GM19328 (cell line): ENCODE measurements around the gene RNF187.
"Not testable (repeated sequence)": the region's sequence is repeated elsewhere in the genome, so short reads cannot be mapped to it uniquely, and the experiment has no call there.

Source experiments
- ATAC-seq: cut with Tn5 transposase; IDR thresholded peaks from one replicate; pipeline ENCODE4 v1.9.1; 2021; ENCODE audit warnings: mild to moderate bottlenecking, moderate library complexity; ENCODE audit not compliant: unreplicated experiment

RNF187 gene

DNA sequence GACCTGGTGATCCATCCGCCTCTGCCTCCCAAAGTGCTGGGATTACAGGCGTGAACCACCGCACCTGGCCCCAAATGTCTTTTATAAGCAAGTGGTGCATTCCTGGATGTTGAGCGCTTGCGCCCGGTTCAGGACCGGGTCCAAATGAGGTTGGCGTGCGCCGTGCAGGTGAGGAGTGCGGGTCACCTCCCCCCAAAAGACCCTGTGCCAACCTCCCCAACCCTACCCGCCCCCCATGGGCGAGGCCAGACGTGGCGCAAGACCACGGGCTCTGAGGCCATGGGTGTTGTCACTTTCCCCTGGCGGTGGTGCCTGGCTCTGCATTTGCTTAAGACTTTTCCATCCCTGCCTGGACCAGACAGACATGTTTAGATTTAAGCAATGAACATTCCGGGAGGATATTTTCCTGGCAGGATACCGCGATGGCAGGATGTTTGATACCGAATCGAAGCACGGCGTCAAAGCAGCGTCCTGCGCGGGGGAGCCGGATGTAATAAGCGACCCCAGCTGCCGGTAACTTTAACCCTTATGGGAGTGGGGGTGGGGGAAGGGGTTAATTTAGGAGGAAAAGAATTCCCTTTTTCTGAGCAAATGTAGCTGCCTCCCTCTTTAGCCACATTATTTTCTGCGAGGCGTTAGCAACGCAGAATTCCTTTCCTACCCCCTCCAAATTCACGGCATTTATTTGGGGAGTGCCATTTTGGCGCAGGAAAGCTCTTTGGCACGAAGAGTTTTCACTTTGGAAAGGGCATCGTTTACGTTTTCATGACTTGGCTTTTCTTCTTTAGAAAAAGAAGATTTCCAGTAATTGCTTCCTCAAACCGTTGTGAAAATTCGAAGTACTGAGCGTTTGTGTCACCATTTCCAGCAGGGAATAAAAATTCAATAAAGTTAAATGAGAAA, 27.8 kb upstream of the RNF187 start:
- no peak for ATAC-seq

GRCh38 chr1:228460821-228461220, 26.4 kb upstream of the RNF187 start:
- ATAC-seq = no peak

GRCh38 chr1:228462560-228462959, 24.6 kb upstream of the RNF187 start:
- ATAC-seq = no peak

DNA sequence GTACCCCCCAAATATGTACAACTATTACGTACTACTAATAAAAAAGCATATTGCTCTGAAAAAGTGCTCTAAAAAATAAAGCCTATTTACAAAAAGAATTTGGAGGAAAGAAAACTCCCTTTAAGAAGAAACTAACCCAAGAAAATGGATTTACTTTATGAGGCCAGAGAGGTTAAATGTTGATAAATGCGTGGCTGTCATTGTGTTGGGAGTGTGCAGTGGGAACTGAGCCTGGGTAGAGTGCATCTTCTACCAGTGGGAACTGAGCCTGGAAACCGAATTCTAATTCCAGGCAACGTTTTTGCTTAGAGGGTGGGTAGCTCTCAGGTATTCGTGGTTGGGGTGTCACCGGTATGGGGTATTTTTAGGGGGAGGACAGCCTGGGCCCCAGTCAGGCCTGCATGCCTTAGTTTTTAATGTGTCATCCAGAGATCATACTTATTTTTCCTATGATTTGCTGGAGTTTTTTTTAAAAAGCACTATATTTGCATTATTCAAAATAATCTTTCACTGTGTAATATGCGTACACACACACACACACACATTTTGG, 24.1 kb upstream of the RNF187 start:
- ATAC-seq = no peak

DNA sequence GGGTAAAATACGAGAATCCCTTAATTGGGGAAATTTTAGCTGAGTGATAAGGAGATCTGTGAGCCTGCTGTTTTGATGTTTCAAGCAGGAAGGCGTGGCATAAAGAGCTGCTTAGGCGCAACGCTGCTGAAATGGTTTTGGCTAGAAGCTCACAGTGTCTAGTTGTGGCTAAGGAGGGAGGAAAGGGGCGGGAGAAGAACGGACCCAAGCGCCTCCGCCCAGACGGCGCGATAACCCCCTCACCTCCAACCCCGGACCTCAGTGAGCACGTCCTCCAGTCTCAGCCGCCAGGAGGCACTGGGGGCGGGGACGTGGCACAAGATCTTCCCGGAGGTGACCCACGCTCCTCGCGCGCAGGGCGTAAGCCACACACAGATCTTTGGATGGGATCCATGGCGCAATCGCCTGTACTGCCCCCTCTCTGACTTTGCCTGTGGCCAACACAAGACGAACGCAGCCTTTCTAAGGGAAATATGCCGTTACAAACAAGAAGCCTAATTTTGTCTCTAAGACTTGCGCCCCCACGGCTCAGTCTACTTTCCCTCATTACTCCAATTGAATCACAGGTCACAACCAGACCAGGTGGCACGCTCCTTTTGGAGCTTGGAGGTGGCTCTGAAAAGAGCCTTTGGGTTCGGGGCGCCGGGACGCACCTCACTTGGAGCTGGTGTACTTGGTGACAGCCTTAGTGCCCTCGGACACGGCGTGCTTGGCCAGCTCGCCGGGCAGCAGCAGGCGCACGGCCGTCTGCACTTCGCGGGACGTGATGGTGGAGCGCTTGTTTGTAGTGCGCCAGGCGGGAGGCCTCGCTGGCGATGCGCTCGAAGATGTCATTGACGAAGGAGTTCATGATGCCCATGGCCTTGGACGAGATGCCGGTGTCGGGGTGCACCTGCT, 23.4 kb upstream of the RNF187 start:
- ATAC-seq = peak; percentile 40

- peak; percentile 64 for ATAC-seq
These were observed 22.6 kb upstream of the RNF187 start for GRCh38 chr1:228464487-228464983.

DNA sequence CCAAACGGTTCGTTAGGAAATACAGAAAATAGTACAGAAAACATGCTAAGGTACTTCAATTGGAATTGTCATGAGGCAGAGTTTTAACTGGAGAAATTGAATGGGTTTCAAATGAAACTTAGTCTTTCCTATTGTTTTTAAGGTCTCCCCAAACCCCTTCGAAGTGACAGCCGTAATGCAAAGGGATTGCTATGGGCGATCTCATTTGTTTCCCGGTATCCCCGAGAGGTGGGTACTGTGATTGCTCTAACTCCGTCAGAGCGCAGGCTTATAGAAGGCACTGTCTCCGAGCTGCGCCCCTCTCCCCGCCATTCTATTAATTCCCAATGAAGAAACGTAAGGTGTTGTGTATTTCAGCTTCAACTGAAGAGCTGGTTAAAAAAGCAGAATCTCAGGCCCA, 22.0 kb upstream of the RNF187 start:
- no peak for ATAC-seq

GRCh38 chr1:228465571-228466146, 21.5 kb upstream of the RNF187 start:
- no peak for ATAC-seq

DNA sequence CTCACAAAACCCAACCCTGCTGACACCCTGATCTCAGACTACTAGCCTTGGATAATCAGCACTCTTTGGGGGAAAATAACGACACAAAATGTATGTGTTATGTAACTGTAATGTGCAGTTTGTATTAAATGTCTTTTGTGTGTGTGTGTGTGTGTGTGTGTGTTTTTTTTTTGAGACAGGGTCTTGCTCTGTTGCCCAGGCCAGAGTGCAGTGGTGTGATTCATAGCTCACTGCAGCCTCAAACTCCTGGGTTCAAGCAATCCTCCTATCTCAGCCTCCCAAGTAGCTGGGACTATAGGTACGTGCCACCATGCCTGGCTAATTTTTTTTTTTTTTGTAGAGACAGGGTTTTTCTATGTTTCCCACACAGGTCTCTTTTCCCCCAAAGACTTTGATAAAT, 19.0 kb upstream of the RNF187 start:
- ATAC-seq = not testable (repeated sequence)

DNA sequence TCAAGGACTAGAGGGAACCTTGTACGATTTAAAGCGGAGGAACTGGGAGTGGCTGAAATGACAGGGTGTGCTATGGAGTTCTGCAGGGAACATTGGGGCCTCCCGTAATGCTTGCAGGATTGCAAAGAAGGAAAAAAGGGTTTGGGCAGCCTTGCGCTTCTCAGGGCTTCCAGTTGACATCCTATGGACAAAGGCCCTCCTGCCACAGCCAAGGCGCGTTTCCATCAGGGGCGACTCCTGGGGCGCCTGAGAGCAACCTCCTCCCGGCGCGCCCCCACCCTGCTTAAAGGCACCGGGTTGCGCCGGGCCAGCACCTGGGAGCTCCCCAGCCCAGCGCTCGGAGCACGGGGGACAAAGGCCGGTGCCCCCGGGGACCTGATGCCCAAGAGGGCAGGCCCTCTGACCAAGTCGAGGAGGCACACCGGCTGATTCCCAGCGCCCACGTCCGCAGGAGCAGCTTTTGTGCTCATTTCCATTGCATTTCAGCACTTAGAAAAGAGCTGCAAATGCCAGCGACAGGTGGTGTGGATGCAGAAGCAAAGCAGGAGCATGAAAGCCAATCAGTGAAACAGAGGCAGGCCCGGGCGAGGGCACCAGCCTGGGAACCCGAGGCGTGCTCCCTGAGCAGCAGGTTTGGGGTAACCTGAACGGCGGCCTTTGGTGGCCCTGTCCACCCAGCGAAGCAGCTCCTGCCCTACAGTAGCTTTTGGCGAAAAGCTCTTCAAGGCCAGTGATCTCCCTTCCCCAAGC, 17.6 kb upstream of the RNF187 start:
- ATAC-seq = no peak

- no peak for ATAC-seq
These were observed 15.9 kb upstream of the RNF187 start for GRCh38 chr1:228471154-228471761.

DNA sequence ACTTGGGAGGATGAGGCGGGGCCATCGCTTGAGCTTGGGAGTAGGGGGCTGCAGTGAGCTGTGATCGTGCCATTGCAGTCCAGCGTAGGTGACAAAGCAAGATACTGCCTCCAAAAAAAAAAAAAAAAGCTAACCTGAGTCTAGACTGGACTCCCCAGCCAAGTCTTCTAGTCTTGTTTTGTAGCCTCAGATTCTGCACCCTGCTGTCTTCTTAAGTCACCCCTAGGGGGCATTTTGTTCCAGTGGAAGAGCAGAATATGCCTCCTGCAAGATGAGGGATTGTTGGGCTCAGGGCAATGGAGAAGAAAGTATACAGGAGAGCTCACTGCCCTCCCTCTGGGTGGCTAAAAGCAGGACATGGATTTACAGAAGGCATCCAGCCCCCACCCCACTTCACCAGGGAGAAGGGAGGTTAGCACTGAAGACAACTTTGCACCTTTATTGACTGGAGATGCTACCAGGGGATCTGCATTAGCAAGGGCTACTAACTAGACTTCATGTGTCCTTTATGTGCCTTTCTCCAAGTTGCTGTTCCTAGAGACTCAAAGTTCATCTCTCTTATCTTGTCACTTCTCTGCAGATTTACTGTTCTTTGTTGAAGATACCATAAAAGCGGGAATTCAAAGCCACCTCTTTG, 15.3 kb upstream of the RNF187 start:
- ATAC-seq = no peak

- ATAC-seq = no peak
These were observed 14.5 kb upstream of the RNF187 start for GRCh38 chr1:228472655-228473054.

DNA sequence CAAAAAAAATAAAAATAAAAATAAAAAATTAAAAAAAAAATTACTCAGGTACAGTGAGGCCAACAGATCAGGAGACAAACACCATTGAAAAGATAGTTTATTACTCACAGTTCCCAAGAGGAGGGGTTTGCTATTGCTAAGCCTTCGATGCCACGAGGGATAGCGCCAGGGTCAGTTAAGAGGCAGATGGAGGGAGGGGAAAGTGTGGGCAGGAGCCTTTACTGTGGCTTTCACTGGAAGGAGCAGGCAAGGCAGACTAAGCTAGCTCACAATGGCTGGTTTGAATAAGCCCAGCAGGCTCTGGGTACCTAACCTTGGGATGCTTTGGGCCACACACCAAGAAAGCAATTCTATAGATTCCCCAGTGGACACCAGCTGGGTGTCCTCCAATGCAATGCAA, 12.7 kb upstream of the RNF187 start:
- no peak for ATAC-seq

DNA sequence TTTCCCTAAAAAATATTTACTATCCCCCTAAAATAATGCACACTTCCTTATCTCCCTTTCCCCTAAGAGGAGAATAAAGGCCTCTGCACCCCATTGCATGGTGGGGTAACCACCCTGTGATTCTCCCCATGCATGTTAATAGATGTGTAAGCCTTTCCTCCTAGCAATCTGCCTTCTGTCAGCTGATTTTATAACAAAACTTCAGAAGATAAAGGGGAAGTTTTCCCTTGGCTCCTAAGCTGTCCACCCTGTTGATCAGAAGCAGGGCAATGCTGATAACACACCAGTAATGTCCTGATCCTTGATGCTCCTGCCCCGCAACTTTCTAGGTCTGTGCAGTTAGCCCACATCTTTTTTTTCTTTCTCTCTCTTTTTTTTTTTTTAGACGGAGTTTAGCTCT, 11.4 kb upstream of the RNF187 start:
- ATAC-seq = no peak

GRCh38 chr1:228477263-228477662, 9.9 kb upstream of the RNF187 start:
- ATAC-seq = no peak

DNA sequence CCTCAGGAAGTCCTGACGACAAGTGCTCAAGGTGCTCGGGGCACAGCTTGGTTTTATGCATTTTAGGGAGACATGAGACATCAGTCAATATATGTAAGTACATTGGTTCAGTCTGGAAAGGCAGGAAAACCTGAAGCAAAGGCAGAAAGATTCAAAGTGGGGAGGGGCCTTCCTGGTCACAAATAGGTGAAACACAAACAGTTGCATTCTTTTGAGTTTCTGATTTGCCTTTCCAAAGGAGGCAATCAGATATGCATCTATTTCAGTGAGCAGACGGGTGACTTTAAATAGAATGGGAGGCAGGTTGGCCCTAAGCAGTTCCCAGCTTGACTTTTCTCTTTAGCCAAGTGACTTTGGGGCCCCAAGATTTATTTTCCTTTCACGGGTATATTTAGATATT, 8.9 kb upstream of the RNF187 start:
- no peak for ATAC-seq

DNA sequence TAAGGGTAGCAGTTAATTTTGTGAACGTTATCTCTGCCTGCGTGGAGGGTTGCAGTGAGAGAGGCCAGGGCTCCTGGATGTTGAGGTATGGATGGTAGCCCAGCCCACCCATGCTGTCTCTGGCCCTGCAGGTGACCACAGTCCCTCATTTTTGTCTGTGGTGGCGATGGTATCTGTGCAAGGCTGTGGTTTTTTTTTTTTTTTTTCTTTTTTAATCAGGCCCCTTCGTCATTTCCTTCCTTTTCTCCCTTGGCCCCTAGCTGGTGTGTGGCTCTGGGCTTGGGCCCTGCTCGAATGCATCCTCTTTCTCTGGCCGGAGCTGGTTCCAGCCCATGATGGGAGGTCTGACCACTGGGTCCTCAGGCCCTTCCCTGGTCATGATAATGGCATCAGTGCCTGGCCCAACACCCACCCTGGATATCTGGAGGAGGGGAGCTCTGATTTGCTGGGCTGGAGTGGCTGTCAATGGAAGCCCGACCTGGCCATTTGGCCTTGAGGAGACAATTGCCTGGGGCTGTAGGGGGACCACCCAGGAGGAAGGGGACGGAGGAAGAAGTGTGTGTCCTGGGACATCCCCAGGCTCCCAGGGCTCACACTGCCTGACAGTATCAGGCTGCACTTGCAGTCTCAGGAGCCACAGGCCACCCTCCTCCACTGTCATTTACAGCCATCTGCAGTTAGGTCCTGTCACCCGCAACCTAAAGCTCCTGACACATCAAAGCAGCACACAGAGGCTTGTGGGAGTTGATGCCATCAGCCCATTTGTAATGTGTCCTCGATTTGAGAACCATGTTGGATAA, 8.1 kb upstream of the RNF187 start:
- ATAC-seq = no peak

DNA sequence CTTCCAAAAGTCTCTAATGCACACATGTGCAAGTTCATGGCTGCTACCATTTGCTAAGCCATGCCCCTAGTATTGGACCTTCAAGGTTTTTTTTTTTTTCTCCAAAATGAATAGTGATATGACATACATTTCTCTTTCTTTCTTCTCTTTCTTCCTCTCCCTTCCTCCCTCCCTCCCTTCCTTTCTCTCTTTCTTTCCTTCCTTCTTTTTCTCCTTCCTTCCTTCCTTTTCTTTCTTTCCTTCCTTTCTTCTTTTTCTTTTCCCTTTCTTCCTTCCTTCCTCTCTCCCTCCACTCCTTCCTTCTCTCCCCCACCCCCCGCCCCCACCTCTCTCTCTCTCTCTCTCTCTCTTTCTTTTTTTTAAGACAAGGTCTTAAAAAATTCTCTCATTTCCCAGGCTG, 3.4 kb upstream of the RNF187 start:
- ATAC-seq = no peak
